Limb (tissue), 2 donors: Measurements from ENCODE around the gene KRTAP5-6.
"Not testable (repeated sequence)": the region's sequence is repeated elsewhere in the genome, so short reads cannot be mapped to it uniquely, and the experiment has no call there.

Experiments
- DNase-seq, 2 donors: peaks; one replicate each; pipeline ENCODE4 v3.0.0-alpha.2; 2016; ENCODE audit errors: extremely low spot score in 2 of 2

KRTAP5-6 gene

GRCh38 chr11:1683904-1684572, 13.0 kb upstream of the KRTAP5-6 start:
- not testable (repeated sequence) for DNase-seq

DNA sequence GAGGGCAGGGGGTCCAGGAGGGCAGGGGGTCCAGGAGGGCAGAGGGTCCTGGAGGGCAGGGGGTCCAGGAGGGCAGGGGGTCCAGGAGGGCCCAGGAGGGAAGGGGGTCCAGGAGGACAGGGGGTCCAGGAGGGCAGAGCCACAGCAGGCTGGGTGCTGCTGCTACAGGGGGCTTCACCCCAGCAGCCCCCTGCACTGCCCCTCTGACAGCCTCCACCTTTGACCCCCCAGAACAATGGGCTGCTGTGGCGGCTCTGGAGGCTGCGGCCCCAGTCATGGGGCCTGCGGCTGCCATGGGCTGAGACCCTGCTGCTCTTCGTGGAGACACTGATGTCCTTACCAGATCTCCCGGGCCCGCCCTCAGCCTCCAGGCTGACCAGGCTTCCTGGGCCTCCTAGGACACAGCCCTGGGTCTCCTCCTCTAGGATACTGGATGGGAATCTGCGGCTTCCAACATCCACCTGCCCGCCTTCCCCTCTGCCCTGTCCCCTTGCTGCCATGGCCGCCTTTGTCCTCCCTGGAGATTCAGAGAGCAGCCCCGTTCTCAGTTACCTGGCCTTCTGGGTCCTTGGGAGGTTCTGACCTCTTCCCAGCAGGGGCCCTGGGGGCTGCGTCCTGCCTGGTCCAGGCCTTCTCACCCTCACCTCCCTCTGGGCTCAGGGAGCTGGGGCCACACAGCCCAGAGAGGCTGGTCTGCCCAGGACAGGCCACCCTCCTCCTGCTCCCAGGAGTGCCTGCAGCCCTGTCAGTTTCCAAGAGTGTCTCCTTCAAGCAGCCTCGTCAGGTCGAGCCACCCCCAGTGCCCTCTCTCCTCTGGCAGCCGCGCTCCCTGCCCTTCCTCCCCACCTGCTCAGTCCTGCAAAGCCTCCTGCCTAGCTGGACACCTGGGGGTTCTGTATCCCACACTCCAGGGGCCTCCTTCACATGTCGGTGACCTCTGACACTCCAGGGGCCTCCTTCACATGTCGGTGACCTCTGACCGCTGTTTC, 11.8 kb upstream of the KRTAP5-6 start:
- not testable (repeated sequence) for DNase-seq

- not testable (repeated sequence) for DNase-seq
These were observed 10.8 kb upstream of the KRTAP5-6 start for GRCh38 chr11:1686220-1686619.

DNA sequence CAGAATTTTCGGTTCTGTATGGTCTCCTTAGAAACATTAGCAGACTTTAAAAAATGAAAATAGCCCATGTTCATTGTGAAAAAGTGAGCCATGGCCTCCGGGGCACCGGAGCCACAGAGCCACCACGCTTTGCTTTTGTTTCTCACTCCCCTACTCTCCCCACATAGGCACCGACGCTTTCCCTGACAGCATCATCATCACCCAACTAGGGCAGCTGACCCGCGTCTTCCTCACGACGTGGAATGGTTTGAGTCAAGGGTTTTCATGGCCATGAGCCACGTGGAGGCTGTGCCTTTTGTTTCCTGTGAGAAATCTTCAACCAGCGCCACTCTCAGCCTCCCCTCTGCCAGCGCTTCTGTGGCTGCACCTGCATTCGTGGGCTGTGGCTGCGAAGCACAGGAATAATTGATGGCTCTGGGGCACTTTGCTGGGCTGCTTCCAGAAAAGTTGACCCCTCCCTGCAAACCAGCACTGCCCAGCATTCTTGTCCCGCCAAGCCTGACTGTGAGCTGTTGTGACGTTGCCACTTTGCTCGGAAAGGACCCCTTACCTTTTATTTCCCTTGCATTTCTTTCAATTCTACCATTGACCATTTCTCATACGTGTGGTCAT, 8.6 kb upstream of the KRTAP5-6 start:
- not testable (repeated sequence) for DNase-seq

GRCh38 chr11:1689250-1690166, 7.5 kb upstream of the KRTAP5-6 start:
- not testable (repeated sequence) for DNase-seq

- no peak for DNase-seq
These were observed 6.6 kb upstream of the KRTAP5-6 start for GRCh38 chr11:1690167-1691025.

GRCh38 chr11:1691026-1691877, 5.7 kb upstream of the KRTAP5-6 start:
- DNase-seq: no peak

- DNase-seq: no peak
These were observed 4.9 kb upstream of the KRTAP5-6 start for GRCh38 chr11:1691878-1692707.

DNA sequence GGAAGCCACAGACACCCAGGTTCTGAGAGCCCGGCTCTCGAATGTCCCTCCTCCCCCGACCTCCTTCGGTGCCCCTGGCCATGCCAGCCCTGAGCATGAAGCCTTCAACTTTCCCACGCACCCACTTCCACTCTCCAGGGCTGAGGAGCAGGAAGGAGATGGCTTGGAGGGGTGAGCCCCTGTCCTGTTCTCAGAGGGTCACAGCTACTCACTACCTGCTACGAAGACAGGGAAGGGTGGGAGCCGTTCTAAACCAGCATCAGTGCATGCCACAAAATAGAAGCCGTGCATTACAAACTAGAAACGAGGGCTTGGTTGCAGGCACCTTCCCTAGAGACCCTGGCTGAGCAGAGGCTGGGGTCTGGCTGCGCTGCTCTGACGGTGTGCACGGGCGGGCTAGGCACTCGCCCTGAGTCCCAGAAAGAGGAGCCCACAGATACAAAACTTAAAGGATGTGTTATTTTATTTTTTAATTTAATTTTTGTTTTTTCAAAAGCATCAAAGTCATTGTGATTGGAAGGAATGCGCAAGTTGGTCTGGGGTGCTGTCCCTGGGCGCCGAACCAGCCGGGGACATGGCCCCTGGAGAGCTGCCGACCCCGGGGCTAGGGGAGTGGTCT, 4.2 kb upstream of the KRTAP5-6 start:
- DNase-seq: no peak

DNA sequence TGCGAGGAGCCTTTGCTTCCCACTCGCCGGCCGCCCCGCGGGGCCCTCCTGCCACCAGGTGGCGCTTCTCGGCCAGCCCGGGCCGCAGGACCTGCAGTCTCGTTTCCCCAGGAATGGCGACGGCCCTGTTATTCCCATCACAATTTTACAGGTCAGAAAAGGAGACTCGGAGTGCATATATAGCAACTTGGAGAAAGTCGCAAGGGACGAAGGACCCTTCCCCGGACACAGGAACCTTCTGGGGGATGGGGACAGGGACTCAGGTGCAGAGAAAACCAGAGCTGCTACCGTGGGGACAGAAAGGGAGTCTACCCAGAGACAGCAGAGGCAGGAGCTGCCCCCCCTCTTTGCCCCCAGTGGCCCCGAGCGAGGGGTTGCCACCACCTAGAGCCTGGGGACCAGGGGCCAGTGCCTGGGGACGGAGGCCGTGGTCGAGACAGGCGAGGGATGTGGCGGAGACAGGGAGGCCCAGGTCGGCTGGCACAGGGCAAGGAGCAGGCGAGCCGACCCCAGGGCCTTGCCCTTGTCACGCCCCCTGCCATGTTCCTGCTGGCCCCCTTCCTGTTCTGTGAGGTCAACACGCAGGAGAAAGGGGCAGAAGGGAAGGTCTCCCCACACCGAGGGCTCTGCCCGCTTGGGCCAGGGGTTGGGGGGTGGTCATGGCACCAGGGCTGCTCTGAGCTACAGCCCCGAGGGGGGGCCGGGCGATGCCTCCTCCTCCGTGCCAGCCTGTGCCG, 3.5 kb upstream of the KRTAP5-6 start:
- DNase-seq: peak; percentile 60 to 92

DNA sequence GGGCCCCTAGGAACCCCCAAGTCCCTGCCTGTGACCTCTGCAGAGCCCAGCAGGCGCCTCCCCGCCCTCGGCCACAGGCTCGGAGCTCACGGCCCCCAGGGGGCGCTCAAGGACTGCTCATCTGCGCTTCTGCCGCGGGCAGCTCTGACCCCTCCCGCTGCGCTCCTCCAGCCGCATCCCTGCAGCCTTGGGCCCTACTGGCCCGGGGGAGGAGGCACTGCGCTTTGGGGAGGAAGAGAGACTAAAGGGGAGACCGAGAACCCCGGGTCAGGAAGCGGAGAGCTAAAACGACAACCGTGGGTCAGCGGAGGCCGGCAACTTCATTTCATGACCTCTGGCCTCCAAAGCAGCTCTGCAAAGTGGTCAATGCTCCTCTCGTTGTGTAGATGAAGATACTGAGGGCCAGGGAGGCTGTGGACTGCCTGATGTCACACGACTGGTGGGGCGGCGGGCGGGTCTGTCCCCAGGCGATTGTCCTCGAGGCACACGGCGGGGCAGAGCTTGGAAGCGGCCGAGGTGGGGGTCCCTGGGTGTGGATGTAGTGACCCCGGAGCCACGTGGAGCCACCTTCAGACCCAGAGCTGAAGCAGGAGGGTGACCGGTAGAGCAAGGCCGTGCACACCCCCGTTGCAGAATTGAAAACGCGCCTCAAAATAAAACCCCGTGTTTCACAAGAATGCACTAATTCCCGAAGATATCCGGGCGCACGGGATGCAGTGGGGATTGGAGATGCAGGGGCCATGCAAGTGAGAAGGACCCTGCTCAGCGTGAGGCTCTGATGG, 2.7 kb upstream of the KRTAP5-6 start:
- DNase-seq: peak; percentile 85 to 92

DNA sequence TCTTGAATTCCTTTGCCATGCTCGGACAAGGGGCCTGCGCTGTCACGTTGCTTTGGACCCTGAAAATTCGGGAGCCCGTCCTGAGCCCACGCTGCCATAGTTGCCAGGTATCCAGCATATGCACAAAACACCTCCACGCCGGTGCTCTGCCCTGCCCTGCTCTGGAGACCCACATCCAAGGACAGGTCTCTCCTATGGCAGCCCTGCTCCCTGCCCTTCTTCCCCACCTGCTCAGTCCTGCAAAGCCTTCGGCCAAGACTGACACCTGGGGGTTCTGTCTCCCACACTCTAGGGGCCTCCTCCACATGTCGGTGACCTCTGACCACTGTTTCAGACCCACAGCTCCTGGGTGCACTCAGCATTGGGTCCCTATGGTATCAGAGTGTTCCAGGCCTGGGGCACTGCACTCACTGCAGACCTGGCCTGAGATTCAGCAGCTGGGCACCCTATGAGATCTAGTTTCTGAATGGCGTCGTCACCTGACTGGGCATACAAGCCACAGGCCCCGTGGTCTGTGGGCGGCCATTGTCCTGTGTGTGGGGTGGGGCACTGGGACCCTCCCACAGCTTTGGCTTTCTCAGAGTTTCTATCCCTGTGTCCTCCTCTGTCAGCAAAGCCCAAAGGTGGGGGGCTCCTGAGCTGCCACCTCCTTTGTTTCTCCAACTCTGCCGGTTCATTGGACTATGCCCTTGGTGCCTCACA, 2.0 kb upstream of the KRTAP5-6 start:
- no peak for DNase-seq

DNA sequence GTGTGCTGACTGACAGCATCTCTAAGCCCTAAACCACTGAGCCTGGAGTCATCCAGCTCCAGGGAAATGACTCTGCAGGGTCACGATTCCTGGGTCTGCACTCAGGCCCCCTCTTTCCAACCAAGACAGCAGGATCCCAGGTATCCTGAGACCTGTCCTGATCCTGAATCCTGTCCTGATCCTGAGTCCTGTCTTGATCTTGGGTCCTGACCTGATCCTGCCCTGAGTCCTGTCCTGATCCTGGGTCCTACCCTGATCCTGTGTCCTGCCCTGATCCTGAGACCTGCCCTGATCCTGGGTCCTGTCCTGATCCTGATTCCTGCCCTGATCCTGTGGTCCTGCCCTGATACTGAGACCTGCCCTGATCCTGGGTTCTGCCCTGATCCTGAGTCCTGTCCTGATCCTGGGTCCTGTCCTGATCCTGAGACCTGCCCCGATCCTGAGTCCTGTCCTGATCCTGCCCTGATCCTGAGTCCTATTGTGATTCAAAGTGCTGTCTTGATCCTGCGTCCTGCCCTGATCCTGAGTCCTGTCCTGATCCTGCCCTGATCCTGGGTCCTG, 1.4 kb upstream of the KRTAP5-6 start:
- DNase-seq: no peak

DNA sequence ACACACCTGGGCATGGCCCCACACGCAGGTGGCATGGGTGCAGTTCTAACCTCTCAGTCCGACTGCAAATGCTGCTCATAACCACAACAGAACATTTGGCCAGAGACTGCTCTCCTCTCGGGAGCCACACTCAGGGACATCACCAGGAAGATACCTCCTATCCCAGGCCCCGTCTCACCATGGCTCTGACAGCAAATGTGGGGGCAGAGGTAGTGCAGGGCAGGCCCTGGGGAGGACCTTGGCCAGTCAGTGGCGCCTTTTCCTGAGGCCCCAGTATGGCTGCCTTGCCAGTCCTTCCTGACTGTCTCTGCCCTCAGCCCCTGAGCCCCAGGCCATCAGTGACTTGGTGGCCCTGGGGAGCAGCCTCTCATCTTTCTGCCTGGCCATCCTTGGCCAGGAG, 2.8 kb downstream of the KRTAP5-6 start:
- no peak for DNase-seq

GRCh38 chr11:1701091-1701807, 4.3 kb downstream of the KRTAP5-6 start:
- DNase-seq: no peak
